ES-I3 (cell line): ENCODE measurements around the gene KSR2.

Experiments
- H3K36me3 ChIP-seq: 2 replicates; pipeline ENCODE4 v1.6.1; 2013; ENCODE audit warnings: mild to moderate bottlenecking, low read length, control low read depth, moderate library complexity; ENCODE audit not compliant: insufficient read depth
- H3K4me1 ChIP-seq: 2 replicates; pipeline ENCODE4 v1.6.1; 2013; ENCODE audit warnings: mild to moderate bottlenecking, control low read depth, low read length; ENCODE audit not compliant: insufficient read depth
- H3K9ac ChIP-seq: 2 replicates; pipeline ENCODE4 v1.6.1; 2013; ENCODE audit warnings: low read depth, mild to moderate bottlenecking, low read length, moderate library complexity
- H3K9me3 ChIP-seq: 2 replicates; pipeline ENCODE4 v1.6.1; 2013; ENCODE audit warnings: mild to moderate bottlenecking, low read length, moderate library complexity; ENCODE audit not compliant: control insufficient read depth, insufficient read depth

Gene KSR2

GRCh38 chr12:117985182-117985581 is 16.4 kb upstream of the KSR2 start:
- H3K9me3 ChIP-seq: no peaks in the 10 kb centered on the region
- no peak overlapping the region for H3K9ac ChIP-seq
- no peaks in the 10 kb centered on the region for H3K4me1 ChIP-seq
- H3K36me3 ChIP-seq: no peaks in the 10 kb centered on the region

- H3K9ac ChIP-seq: no peak overlapping the region
- no peaks in the 10 kb centered on the region for H3K4me1 ChIP-seq
- no peaks in the 10 kb centered on the region for H3K36me3 ChIP-seq
- no peaks in the 10 kb centered on the region for H3K9me3 ChIP-seq
Measured at GRCh38 chr12:117981267-117981666, 12.5 kb upstream of the KSR2 start.

DNA sequence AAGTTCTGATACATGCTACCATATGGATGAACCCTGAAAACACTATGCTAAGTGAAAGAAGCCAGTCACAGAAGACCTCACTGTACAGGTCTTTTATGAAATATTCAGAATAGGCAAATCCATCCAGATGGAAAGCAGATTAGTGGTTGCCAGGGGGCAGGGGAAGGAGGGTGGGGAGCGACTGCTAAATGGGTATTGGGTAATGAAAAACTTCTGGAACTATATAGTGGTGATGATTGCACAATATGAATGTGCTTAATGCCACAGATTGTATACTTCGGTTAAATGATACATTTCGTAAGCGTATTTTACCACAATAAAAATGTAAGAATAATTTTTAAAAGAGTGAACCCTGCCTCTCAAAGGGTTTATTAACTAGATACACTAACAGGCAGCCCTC is 11.8 kb upstream of the KSR2 start:
- Histone ChIP-seq H3K9me3 (no peaks in the 10 kb centered on the region), H3K4me1 (no peaks in the 10 kb centered on the region)

GRCh38 chr12:117977373-117977772 is 8.6 kb upstream of the KSR2 start:
- H3K9me3 ChIP-seq: no peaks in the 10 kb centered on the region

More for the DNA sequence above, 11.8 kb upstream of the KSR2 start:
- Histone ChIP-seq H3K36me3 (no peaks in the 10 kb centered on the region), H3K9ac (no peak overlapping the region)

DNA sequence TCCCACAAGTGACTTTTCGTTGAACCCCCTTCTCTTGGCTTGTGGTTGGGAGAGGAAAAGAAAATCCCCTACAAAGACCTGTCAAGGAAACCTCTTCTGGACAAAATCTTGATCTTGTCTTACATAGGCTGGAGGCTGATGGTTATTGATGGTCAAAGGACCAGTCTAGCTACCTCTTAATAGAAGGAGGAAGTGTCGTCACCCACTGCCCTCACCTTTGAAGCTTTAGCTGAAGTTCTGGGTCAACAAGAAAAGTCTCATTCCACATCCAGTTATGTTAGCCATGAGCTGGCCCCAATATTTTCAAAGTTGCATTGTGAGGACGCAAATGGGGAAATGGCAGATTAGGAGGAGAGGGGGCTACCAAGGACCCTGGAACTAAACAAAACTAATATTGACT is 6.2 kb upstream of the KSR2 start:
- H3K9ac ChIP-seq: no peak overlapping the region
- no peaks in the 10 kb centered on the region for H3K4me1 ChIP-seq
- no peaks in the 10 kb centered on the region for H3K36me3 ChIP-seq
- H3K9me3 ChIP-seq: no peaks in the 10 kb centered on the region

More at GRCh38 chr12:117977373-117977772, 8.6 kb upstream of the KSR2 start:
- Histone ChIP-seq H3K9ac (no peak overlapping the region), H3K4me1 (no peaks in the 10 kb centered on the region), H3K36me3 (no peaks in the 10 kb centered on the region)

- no peak overlapping the region for H3K9ac ChIP-seq
- H3K9me3 ChIP-seq: no peaks in the 10 kb centered on the region
- H3K4me1 ChIP-seq: no peaks in the 10 kb centered on the region
- H3K36me3 ChIP-seq: no peaks in the 10 kb centered on the region
Measured at GRCh38 chr12:117972301-117972700, 3.5 kb upstream of the KSR2 start.

GRCh38 chr12:117970334-117970733 is 1.5 kb upstream of the KSR2 start:
- H3K4me1 ChIP-seq: no peaks in the 10 kb centered on the region
- H3K9ac ChIP-seq: no peak overlapping the region
- no peaks in the 10 kb centered on the region for H3K9me3 ChIP-seq
- H3K36me3 ChIP-seq: no peaks in the 10 kb centered on the region

DNA sequence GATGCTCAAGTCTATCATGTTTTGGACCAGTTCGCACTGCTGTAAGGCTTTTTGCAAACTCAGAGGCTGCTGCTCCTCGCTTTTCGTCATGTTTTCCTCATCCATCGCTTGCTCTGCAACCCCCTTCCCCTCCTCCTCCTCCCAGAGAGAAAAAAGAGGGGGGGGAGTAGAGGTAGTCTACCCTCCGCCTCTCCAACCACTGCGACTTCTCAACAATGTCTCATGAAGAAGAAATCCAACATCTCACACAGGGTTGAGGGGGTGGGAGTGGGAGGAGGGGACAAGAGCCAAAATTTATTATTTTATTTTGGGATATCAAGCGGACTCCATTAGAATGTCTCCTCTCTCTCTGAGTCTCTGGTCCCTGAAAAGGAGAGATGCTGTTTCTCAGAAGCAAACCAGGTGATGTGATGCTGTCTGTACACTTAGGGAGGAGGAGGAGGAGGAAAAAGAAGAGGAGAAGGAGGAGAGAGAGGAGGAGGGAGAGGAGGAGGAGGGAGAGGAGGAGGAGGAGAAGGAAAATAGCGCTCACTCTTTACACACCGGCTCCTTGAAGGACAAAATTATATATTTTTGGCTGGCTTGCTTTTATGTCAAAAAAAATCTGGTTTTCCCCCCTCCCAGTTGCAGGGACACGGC is 520 bp downstream of the KSR2 start:
- Histone ChIP-seq H3K36me3 (no peaks in the 10 kb centered on the region), H3K9me3 (no peaks in the 10 kb centered on the region), H3K9ac (peak overlapping the region; percentile 61), H3K4me1 (no peaks in the 10 kb centered on the region)

GRCh38 chr12:117967512-117967911 is 1.3 kb downstream of the KSR2 start:
- H3K9me3 ChIP-seq: no peaks in the 10 kb centered on the region
- peak overlapping the region; percentile 61; the same call in 1 of the 2 replicates for H3K9ac ChIP-seq
- H3K4me1 ChIP-seq: no peaks in the 10 kb centered on the region
- no peaks in the 10 kb centered on the region for H3K36me3 ChIP-seq

GRCh38 chr12:117967043-117967442 is 1.7 kb downstream of the KSR2 start:
- no peaks in the 10 kb centered on the region for H3K9me3 ChIP-seq
- H3K4me1 ChIP-seq: no peaks in the 10 kb centered on the region
- no peak overlapping the region for H3K9ac ChIP-seq
- no peaks in the 10 kb centered on the region for H3K36me3 ChIP-seq

DNA sequence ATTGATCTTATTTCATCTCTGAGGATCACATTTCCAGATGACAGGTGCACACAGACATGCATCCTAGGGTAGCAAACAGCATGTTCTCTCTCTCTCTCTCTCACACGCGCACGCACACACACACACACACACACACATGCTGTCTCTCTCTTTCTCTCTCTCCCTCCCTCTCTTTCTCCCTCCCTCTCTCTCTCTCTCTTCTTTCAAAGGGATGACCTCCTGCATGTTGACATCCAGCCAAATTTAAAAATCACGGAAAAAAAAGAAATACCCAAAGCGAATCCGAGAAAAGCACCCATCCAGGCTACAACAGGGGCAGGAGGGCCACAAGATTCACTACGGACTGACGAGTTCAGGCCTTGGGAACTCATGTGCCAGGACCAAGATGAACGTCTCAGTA is 2.3 kb downstream of the KSR2 start:
- no peaks in the 10 kb centered on the region for H3K36me3 ChIP-seq
- no peaks in the 10 kb centered on the region for H3K4me1 ChIP-seq
- no peak overlapping the region for H3K9ac ChIP-seq

DNA sequence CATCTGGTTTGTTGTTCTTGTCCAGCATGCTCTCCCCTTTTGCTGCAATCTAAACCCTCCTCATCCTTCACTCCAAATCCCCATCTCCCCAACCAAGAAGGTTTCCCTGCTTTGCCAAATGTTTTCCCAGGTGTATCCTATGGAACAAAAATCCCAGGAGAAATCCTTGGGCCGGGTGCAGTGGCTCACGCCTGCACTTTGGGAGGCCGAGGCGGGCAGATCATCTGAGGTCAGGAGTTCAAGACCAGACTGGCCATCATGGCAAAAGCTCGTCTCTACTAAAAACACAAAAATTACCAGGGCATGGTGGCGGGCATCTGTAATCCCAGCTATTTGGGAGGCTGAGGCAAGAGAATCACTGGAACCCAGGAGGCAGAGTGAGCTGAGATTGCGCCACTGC is 5.0 kb downstream of the KSR2 start:
- Histone ChIP-seq H3K36me3 (no peaks in the 10 kb centered on the region), H3K4me1 (no peaks in the 10 kb centered on the region), H3K9ac (no peak overlapping the region), H3K9me3 (no peaks in the 10 kb centered on the region)

More for the DNA sequence above, 2.3 kb downstream of the KSR2 start:
- no peaks in the 10 kb centered on the region for H3K9me3 ChIP-seq

GRCh38 chr12:117936722-117937484 is 31.9 kb downstream of the KSR2 start:
- no peaks in the 10 kb centered on the region for H3K9me3 ChIP-seq
- H3K9ac ChIP-seq: no peak overlapping the region
- no peaks in the 10 kb centered on the region for H3K4me1 ChIP-seq
- no peaks in the 10 kb centered on the region for H3K36me3 ChIP-seq

DNA sequence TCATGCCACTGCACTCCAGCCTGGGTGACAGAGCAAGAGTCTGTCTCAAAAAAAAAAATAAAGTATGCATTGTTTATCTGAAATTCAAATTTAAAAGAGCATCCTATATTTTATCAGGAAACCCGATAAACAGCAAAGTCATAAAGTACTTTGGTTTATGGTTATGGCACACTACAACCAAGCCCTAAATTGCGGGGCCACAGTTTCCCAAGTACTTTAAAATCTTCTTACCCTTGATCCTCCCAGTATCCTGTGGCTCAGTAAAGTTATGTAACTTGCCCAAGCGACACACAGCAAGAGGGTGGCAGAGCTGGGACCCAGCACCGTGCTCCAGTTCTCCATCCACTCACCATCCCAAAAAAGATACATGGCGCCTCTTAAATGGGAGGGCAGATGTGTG is 35.2 kb downstream of the KSR2 start:
- Histone ChIP-seq H3K9me3 (no peaks in the 10 kb centered on the region), H3K9ac (no peak overlapping the region), H3K36me3 (no peaks in the 10 kb centered on the region), H3K4me1 (no peaks in the 10 kb centered on the region)

- Histone ChIP-seq H3K4me1 (no peaks in the 10 kb centered on the region), H3K9me3 (no peaks in the 10 kb centered on the region), H3K9ac (no peak overlapping the region), H3K36me3 (no peaks in the 10 kb centered on the region)
Measured at GRCh38 chr12:117926391-117926899, 42.3 kb downstream of the KSR2 start.
